GM18951 (cell line): ENCODE results near the gene SERPINA9.
"Not testable (repeated sequence)": the region's sequence is repeated elsewhere in the genome, so short reads cannot be mapped to it uniquely, and the experiment has no call there.

ENCODE experiments used
- POLR2A ChIP-seq: IDR thresholded peaks from 4 replicates; pipeline ENCODE4 v1.6.1; 2011; ENCODE audit warnings: mild to moderate bottlenecking; ENCODE audit not compliant: insufficient read length, insufficient read depth; ENCODE audit errors: extremely low read depth
- in situ Hi-C: fragments of 300-500 bp; cut with MboI; formaldehyde crosslinking; loops from one replicate; pipeline ENCODE4 v1.12.0; 2022; ENCODE audit warnings: low sequenced_read_pairs, mixed read lengths, inconsistent platforms; ENCODE audit not compliant: unreplicated experiment

The SERPINA9 gene

DNA sequence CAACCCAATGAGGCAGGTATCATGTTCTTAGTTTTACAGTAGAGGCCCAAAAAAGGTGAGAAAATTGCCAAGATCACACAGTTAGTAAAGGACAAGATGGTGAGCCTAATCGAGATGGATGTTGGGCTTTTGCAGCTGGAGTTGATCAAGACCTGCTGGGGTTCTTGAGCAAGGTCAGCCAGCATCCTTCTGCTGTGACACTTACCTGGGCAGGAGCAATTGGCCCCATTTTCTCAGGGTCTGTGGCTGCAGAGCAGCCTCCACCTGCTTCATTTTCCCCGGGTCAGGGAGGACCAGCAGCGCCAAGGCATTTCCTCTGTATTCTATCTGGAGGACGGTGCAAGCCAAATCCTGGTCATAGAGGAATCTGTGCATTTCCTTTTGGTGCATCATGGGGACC is 29.9 kb downstream of the SERPINA9 start:
- in situ Hi-C loops = no loop called here
- no peak for TF ChIP-seq POLR2A

GRCh38 chr14:94445003-94445402 is 31.0 kb downstream of the SERPINA9 start:
- in situ Hi-C loops = no loop called here
- no peak for TF ChIP-seq POLR2A

DNA sequence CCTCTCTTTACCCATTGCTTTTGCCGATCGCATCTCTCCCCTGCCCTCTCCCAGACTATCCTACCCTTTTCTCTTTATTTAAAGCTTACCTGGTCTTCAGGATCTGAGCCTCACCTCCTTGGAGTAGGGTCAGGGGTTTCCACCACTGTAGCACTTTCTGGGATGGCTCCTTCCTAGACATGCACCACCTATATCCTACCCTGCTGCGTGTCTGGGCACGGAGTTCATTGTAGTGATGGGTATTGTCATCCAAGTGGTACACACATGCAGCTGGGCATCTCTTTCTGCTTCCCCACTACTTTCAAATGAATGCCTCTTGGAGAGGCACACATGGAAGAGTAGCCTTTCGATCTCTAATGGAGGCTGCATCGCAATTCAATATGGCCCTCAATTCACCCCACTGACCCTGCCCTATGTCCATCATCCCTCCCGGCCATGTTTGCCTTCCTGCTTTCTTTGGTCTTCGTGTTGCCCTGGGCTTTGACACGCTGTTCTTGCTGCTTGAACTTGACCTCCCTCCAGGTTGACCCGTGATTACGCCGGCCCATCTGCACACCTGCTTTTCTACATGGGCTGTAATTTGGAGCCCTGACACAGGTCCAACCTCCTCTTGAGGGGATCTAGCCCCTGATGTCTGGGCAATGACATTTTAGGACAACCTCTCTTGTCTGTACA is 34.3 kb downstream of the SERPINA9 start:
- in situ Hi-C loops = no loop called here

DNA sequence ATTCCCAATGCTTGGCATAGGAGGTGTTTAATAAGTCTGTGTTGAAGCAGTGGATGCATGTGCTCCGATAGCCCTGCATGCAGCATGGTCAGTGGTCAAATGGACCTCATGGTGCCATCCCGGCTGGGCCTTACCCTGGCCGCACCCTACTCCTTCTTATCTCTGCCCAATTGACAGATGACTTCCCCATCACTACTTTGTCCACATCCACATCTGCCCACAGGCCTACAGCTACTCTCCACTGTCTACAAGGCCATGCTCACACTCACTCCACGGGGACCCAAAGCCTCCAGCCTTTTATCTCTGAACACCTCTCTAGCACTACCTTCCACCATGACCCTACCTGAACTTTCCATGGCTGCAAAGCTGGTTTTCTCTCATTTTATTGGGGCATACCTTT is 34.9 kb downstream of the SERPINA9 start:
- TF ChIP-seq POLR2A = no peak
- in situ Hi-C loops = no loop called here

More for the DNA sequence above, 34.3 kb downstream of the SERPINA9 start:
- no peak for TF ChIP-seq POLR2A

- TF ChIP-seq POLR2A = no peak
- in situ Hi-C loops = loop anchor here (10.0 kb wide), 1 partner anchor 105 kb away; no protein-coding TSS in a partner anchor
Observed at GRCh38 chr14:94439453-94440057, 36.4 kb downstream of the SERPINA9 start.

DNA sequence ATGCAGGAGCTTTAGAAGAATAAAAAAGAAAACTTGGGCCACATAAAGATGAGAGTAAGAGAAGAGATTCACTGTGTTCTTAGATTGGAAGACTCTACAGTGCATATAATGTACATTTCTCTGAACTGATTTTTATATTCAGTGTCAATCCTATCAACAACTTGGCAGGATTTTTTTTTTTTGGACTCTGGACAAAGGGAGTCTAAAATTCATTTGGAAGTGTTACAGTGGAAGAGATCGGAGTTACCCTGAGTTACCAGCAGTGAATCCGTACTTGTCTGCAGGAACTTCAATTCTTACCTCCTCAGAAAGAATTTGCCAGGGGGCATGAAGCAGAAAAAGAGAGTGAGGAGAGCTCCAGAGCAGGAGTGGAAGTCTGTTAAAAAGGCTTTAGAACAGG is 47.4 kb downstream of the SERPINA9 start:
- TF ChIP-seq POLR2A = no peak
- in situ Hi-C loops = no loop called here

DNA sequence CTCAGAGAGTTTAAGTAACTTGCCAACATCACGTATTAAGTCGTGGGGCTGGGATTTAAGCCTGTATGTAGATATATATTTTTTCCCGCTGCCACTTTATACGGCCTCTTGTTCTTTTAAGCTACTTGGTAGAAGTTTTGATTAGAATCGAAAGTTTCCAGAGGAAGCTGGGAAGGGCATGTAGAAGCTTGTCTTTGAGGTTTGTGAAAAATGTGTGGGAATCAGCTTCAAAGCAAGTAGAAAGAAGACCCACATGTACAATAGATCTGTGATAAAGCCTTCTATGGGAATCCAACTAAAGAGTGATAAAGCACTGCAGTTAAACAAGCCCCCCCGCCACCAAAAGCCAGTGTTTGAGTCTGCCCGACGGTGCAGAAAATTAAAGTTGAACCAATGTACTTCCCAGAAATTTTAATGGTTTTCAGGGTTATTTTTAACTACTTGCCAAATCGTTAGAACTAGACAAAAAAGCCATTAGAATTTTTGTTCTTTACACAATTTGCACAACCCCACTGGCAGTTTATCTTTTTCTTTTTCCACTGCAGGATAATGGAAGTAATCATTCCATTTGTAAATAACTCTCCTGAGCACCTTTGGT is 48.9 kb downstream of the SERPINA9 start:
- in situ Hi-C loops = no loop called here
- TF ChIP-seq POLR2A = no peak

- in situ Hi-C loops = no loop called here
Observed at GRCh38 chr14:94426526-94426925, 49.5 kb downstream of the SERPINA9 start.

GRCh38 chr14:94424371-94424770 is 51.6 kb downstream of the SERPINA9 start:
- in situ Hi-C loops = no loop called here
- TF ChIP-seq POLR2A = no peak

More at GRCh38 chr14:94426526-94426925, 49.5 kb downstream of the SERPINA9 start:
- TF ChIP-seq POLR2A = no peak

GRCh38 chr14:94423453-94424056 is 52.4 kb downstream of the SERPINA9 start:
- TF ChIP-seq POLR2A = no peak
- in situ Hi-C loops = no loop called here

DNA sequence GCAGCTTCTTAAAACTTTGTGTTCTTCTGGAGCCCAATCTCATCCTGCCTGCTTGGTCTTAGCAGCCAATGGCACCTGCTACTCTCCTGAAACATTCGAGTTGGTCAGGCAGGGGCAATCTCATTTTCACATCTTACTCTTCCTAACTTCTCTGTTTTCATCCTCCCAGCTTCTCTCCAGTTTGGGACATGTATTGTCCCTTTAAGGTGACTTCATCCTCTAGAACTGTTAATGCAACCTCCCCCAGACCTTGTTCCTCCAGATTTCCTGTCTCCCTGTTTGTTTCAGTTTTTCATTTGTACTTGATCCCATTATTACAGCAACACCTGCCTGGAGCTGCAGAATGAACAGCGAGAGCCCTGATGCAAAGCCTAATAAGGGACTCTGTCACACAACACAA is 54.7 kb downstream of the SERPINA9 start:
- no peak for TF ChIP-seq POLR2A
- in situ Hi-C loops = no loop called here

DNA sequence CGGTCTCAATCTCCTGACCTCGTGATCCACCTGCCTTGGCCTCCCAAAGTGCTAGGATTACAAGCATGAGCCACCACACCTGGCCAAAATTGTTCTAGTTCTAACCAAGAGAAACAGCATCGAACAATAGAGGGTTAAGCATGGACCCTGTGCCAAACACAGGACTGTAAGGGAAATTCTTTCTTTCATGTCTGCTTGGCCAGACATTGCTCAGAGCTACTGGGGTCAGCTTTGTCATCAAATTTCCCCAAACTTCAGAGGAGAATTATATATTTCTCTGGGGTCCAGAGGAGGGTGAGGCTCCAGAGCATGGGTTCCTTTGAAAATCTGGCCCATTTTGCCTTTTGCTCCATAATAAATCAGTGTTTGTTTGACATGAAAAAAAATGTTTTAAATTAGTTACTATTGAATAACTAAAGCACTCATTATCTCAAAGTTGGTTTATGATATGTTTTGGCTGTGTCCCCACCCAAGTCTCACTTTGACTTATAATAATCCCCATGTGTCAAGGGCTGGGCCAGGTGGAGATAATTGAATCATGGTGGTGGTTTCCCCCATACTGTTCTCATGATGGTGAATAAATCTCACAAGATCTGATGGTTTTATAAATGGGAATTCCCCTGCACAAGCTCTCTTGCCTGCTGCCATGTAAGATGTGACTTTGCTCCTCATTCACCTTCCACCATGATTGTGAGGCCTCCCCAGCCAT is 58.3 kb downstream of the SERPINA9 start:
- in situ Hi-C loops = not testable (repeated sequence)
